Muscle layer of duodenum (tissue), 2 donors: Measurements from ENCODE around the gene MAT1A.
"Not testable (repeated sequence)": the region's sequence is repeated elsewhere in the genome, so short reads cannot be mapped to it uniquely, and the experiment has no call there.

ENCODE experiments used
- H3K27ac ChIP-seq: one replicate; pipeline ENCODE4 v1.7.0; 2013; ENCODE audit warnings: mild to moderate bottlenecking, low read length
- H3K27me3 ChIP-seq: one replicate; pipeline ENCODE4 v1.7.0; 2013; ENCODE audit warnings: low read depth, mild to moderate bottlenecking, control low read depth, low read length
- H3K36me3 ChIP-seq, 2 donors: one replicate each; pipeline ENCODE4 v1.7.0; 2013; ENCODE audit warnings: low read length in 2 of 2, control low read depth in 1 of 2, mild to moderate bottlenecking in 1 of 2; ENCODE audit not compliant: insufficient read depth in 2 of 2, control insufficient read depth in 1 of 2
- H3K4me1 ChIP-seq, 2 donors: one replicate each; pipeline ENCODE4 v1.7.0; 2013; ENCODE audit warnings: low read length in 2 of 2, mild to moderate bottlenecking in 2 of 2, control low read depth in 1 of 2, moderate library complexity in 1 of 2; ENCODE audit not compliant: insufficient read depth in 2 of 2, control insufficient read depth in 1 of 2
- H3K4me3 ChIP-seq, 2 donors: one replicate each; pipeline ENCODE4 v1.7.0; 2013; ENCODE audit warnings: low read length in 2 of 2, low read depth in 1 of 2, mild to moderate bottlenecking in 1 of 2
- H3K9me3 ChIP-seq, 2 donors: one replicate each; pipeline ENCODE4 v1.7.0; 2013; ENCODE audit warnings: low read length in 2 of 2, control low read depth in 1 of 2, mild to moderate bottlenecking in 1 of 2; ENCODE audit not compliant: control insufficient read depth in 1 of 2
- donor health status: healthy.

MAT1A gene

GRCh38 chr10:80260295-80261243 is 28.9 kb downstream of the MAT1A start:
- Histone ChIP-seq H3K4me1 (no peaks in the 10 kb centered on the region), H3K36me3 (no peaks in the 10 kb centered on the region), H3K4me3 (no peak overlapping the region), H3K27ac (no peak overlapping the region), H3K9me3 (no peaks in the 10 kb centered on the region), H3K27me3 (peaks cover 5% of the 10 kb centered on the region)

GRCh38 chr10:80259405-80259871 is 30.0 kb downstream of the MAT1A start:
- no peak overlapping the region for H3K4me3 ChIP-seq
- peaks cover 5% of the 10 kb centered on the region for H3K27me3 ChIP-seq
- H3K36me3 ChIP-seq = no peaks in the 10 kb centered on the region

GRCh38 chr10:80256798-80257197 is 32.7 kb downstream of the MAT1A start:
- not testable (repeated sequence) for H3K36me3 ChIP-seq, H3K27ac ChIP-seq, H3K9me3 ChIP-seq, H3K4me3 ChIP-seq, H3K27me3 ChIP-seq, H3K4me1 ChIP-seq

More at GRCh38 chr10:80259405-80259871, 30.0 kb downstream of the MAT1A start:
- Histone ChIP-seq H3K4me1 (no peaks in the 10 kb centered on the region), H3K27ac (no peak overlapping the region), H3K9me3 (no peaks in the 10 kb centered on the region)

GRCh38 chr10:80254726-80255125 is 34.7 kb downstream of the MAT1A start:
- H3K4me3 ChIP-seq, H3K4me1 ChIP-seq, H3K27me3 ChIP-seq, H3K9me3 ChIP-seq, H3K36me3 ChIP-seq, H3K27ac ChIP-seq: not testable (repeated sequence)

- H3K9me3 ChIP-seq, H3K4me1 ChIP-seq, H3K36me3 ChIP-seq, H3K4me3 ChIP-seq, H3K27ac ChIP-seq, H3K27me3 ChIP-seq: not testable (repeated sequence)
Observed at GRCh38 chr10:80253963-80254271, 35.5 kb downstream of the MAT1A start.

GRCh38 chr10:80253266-80253962 is 36.0 kb downstream of the MAT1A start:
- Histone ChIP-seq H3K9me3 (no peaks in the 10 kb centered on the region), H3K27me3 (no peaks in the 10 kb centered on the region), H3K4me1 (no peaks in the 10 kb centered on the region), H3K36me3 (no peaks in the 10 kb centered on the region), H3K4me3 (no peak overlapping the region), H3K27ac (no peak overlapping the region)

- no peaks in the 10 kb centered on the region for H3K9me3 ChIP-seq
- no peaks in the 10 kb centered on the region for H3K4me1 ChIP-seq
- H3K27me3 ChIP-seq = no peaks in the 10 kb centered on the region
- no peaks in the 10 kb centered on the region for H3K36me3 ChIP-seq
- no peak overlapping the region for H3K4me3 ChIP-seq
- no peak overlapping the region for H3K27ac ChIP-seq
Observed at GRCh38 chr10:80252296-80252887, 37.1 kb downstream of the MAT1A start.

GRCh38 chr10:80251703-80252280 is 37.7 kb downstream of the MAT1A start:
- not testable (repeated sequence) for H3K4me3 ChIP-seq, H3K27me3 ChIP-seq, H3K9me3 ChIP-seq, H3K27ac ChIP-seq, H3K4me1 ChIP-seq, H3K36me3 ChIP-seq

- H3K9me3 ChIP-seq, H3K27me3 ChIP-seq, H3K4me3 ChIP-seq, H3K4me1 ChIP-seq, H3K36me3 ChIP-seq, H3K27ac ChIP-seq: not testable (repeated sequence)
Observed at GRCh38 chr10:80250399-80250798, 39.1 kb downstream of the MAT1A start.

GRCh38 chr10:80249906-80250305 is 39.6 kb downstream of the MAT1A start:
- H3K27ac ChIP-seq, H3K4me3 ChIP-seq, H3K9me3 ChIP-seq, H3K36me3 ChIP-seq, H3K4me1 ChIP-seq, H3K27me3 ChIP-seq: not testable (repeated sequence)

GRCh38 chr10:80247611-80248010 is 41.8 kb downstream of the MAT1A start:
- not testable (repeated sequence) for H3K4me1 ChIP-seq, H3K9me3 ChIP-seq, H3K27ac ChIP-seq, H3K36me3 ChIP-seq, H3K27me3 ChIP-seq, H3K4me3 ChIP-seq
